IMR-90 (cell line): Measurements from ENCODE around the gene TRAF1. TPM values are rescaled to one million over a fixed set of nuclear protein-coding genes. Genes with fewer than 3 reads are reported as not detected.

ENCODE experiments used
- ATAC-seq: fragments of 200-7000 bp; cut with Tn5 transposase; 2 replicates; pipeline ENCODE4 v1.9.1; 2020; ENCODE audit warnings: low read depth, mild to moderate bottlenecking, moderate library complexity
- BruUV-seq: library from RNA; stranded (reverse); fragments of 400-500 nt; replicated peaks from 2 replicates; lab custom pipeline; 2021; lab: Mats Ljungman, UMichigan
- CTCF ChIA-PET: fragments of 300-600 bp; formaldehyde crosslinking; extraction: SDS; loops from one replicate; lab custom pipeline; 2021; ENCODE audit warnings: antibody characterized with exemption; lab: Yijun Ruan, JAX
- POLR2A ChIA-PET: fragments of 300-600 bp; sonication (Branson Sonifier 250); formaldehyde crosslinking; loops from one replicate; lab custom pipeline; 2022; ENCODE audit warnings: antibody characterized with exemption; ENCODE audit not compliant: unreplicated experiment; lab: Charles Lee
- DNase-seq: peaks from one replicate; pipeline ENCODE4 v3.0.0; 2013
- H2AFZ ChIP-seq: replicated peaks from 2 replicates; pipeline ENCODE3; 2013; ENCODE audit warnings: low read length, mild to moderate bottlenecking; ENCODE audit not compliant: poor library complexity
- H2AK5ac ChIP-seq: 2 replicates; pipeline ENCODE4 v1.6.1; 2013; ENCODE audit warnings: low read depth, low read length, inconsistent platforms
- H2AK9ac ChIP-seq: replicated peaks from 2 replicates; pipeline ENCODE3; 2013; ENCODE audit warnings: mild to moderate bottlenecking, low read depth, low read length, moderate library complexity; ENCODE audit not compliant: poor library complexity
- H2BK120ac ChIP-seq: 2 replicates; pipeline ENCODE4 v1.6.1; 2013; ENCODE audit warnings: low read depth, low read length, inconsistent platforms
- H2BK15ac ChIP-seq: 3 replicates; pipeline ENCODE4 v1.6.1; 2013; ENCODE audit warnings: low read depth, low read length, inconsistent platforms
- H2BK20ac ChIP-seq: 2 replicates; pipeline ENCODE4 v1.6.1; 2013; ENCODE audit warnings: low read depth, mild to moderate bottlenecking, inconsistent platforms, low read length, moderate library complexity
- H2BK5ac ChIP-seq: 2 replicates; pipeline ENCODE4 v1.6.1; 2013; ENCODE audit warnings: mild to moderate bottlenecking, low read depth, low read length, inconsistent platforms; ENCODE audit not compliant: poor library complexity, severe bottlenecking
- H3K14ac ChIP-seq: replicated peaks from 2 replicates; pipeline ENCODE4 v1.6.1; 2013; ENCODE audit warnings: low read depth, low read length, inconsistent platforms
- H3K18ac ChIP-seq: 2 replicates; pipeline ENCODE4 v1.6.1; 2013; ENCODE audit warnings: low read depth, low read length, control low read depth
- H3K23ac ChIP-seq: 2 replicates; pipeline ENCODE4 v1.6.1; 2013; ENCODE audit warnings: low read depth, low read length, inconsistent platforms
- H3K27ac ChIP-seq: 2 replicates; pipeline ENCODE4 v1.5.1; 2013; ENCODE audit warnings: mild to moderate bottlenecking, control low read depth, low read length; ENCODE audit not compliant: insufficient read depth
- H3K27me3 ChIP-seq: 2 replicates; pipeline ENCODE4 v1.6.1; 2013; ENCODE audit warnings: low read length; ENCODE audit not compliant: control insufficient read depth, insufficient read depth
- H3K36me3 ChIP-seq: 2 replicates; pipeline ENCODE4 v1.6.1; 2013; ENCODE audit warnings: low read length, mixed read lengths; ENCODE audit not compliant: control insufficient read depth, insufficient read depth
- H3K4ac ChIP-seq: 2 replicates; pipeline ENCODE4 v1.6.1; 2013; ENCODE audit warnings: low read depth, low read length, inconsistent platforms
- H3K4me1 ChIP-seq: 2 replicates; pipeline ENCODE4 v1.6.1; 2013; ENCODE audit warnings: low read length, mixed read lengths; ENCODE audit not compliant: control insufficient read depth, insufficient read depth
- H3K4me2 ChIP-seq: 2 replicates; pipeline ENCODE4 v1.6.1; 2013; ENCODE audit warnings: low read depth, mild to moderate bottlenecking, control low read depth, low read length, moderate library complexity
- H3K4me3 ChIP-seq: 2 replicates; pipeline ENCODE4 v1.5.1; 2013; ENCODE audit warnings: low read depth, mild to moderate bottlenecking, control low read depth, low read length, moderate library complexity; ENCODE audit not compliant: insufficient read depth
- H3K56ac ChIP-seq: 2 replicates; pipeline ENCODE4 v1.6.1; 2013; ENCODE audit warnings: low read length, inconsistent platforms; ENCODE audit not compliant: insufficient read depth; ENCODE audit errors: extremely low read depth
- H3K79me1 ChIP-seq, 2 experiments: 2 replicates each; pipeline ENCODE4 v1.6.1; 2013; ENCODE audit warnings: low read length in 2 of 2, inconsistent platforms in 1 of 2, low read depth in 1 of 2
- H3K9ac ChIP-seq: 2 replicates; pipeline ENCODE4 v1.6.1; 2013; ENCODE audit warnings: low read depth, low read length, control low read depth
- H3K9me1 ChIP-seq: 2 replicates; pipeline ENCODE4 v1.6.1; 2013; ENCODE audit warnings: low read length, inconsistent platforms; ENCODE audit not compliant: insufficient read depth
- H3K9me3 ChIP-seq: 2 replicates; pipeline ENCODE4 v1.6.1; 2013; ENCODE audit warnings: low read length; ENCODE audit not compliant: control insufficient read depth, insufficient read depth
- H4K20me1 ChIP-seq: 2 replicates; pipeline ENCODE4 v1.6.1; 2013; ENCODE audit warnings: low read length, inconsistent platforms; ENCODE audit not compliant: insufficient read depth
- H4K5ac ChIP-seq: 2 replicates; pipeline ENCODE4 v1.6.1; 2013; ENCODE audit warnings: mild to moderate bottlenecking, low read depth, low read length, control low read depth
- H4K8ac ChIP-seq, 2 experiments: 2 replicates each; pipeline ENCODE4 v1.6.1; 2013; ENCODE audit warnings: low read depth in 2 of 2, low read length in 2 of 2, control low read depth in 1 of 2, inconsistent platforms in 1 of 2
- H4K91ac ChIP-seq: 2 replicates; pipeline ENCODE4 v1.6.1; 2013; ENCODE audit warnings: low read depth, low read length, inconsistent platforms; ENCODE audit not compliant: insufficient read depth
- CEBPB ChIP-seq: IDR thresholded peaks from 2 replicates; pipeline ENCODE4 v1.6.1; 2012; ENCODE audit warnings: low read depth, low read length, improper control_type of control experiment
- ELK1 ChIP-seq: fragments of 150-350 bp; IDR thresholded peaks from 2 replicates; pipeline ENCODE4 v1.6.1; 2016; ENCODE audit warnings: low read depth, mild to moderate bottlenecking, low read length, moderate library complexity, borderline replicate concordance
- MAFK ChIP-seq: IDR thresholded peaks from 2 replicates; pipeline ENCODE4 v1.6.1; 2012; ENCODE audit warnings: low read depth, low read length, improper control_type of control experiment
- MAZ ChIP-seq: IDR thresholded peaks from 2 replicates; pipeline ENCODE4 v1.6.1; 2012; ENCODE audit warnings: low read depth, mild to moderate bottlenecking, low read length, improper control_type of control experiment, moderate library complexity, borderline replicate concordance
- MXI1 ChIP-seq: IDR thresholded peaks from 2 replicates; pipeline ENCODE4 v1.6.1; 2012; ENCODE audit warnings: low read depth, mild to moderate bottlenecking, low read length, moderate library complexity, borderline replicate concordance
- RCOR1 ChIP-seq: IDR thresholded peaks from 2 replicates; pipeline ENCODE4 v1.6.1; 2012; ENCODE audit warnings: mild to moderate bottlenecking, low read length, improper control_type of control experiment; ENCODE audit not compliant: insufficient replicate concordance
- SMC3 ChIP-seq: fragments of 150-350 bp; IDR thresholded peaks from 2 replicates; pipeline ENCODE4 v1.6.1; 2016; ENCODE audit warnings: low read depth, mild to moderate bottlenecking, antibody characterized with exemption, low read length, moderate library complexity
- WGBS, 2 experiments: methylation state at CpG; one replicate each; pipeline versions ENCODE4 v1.1.5 to v1.1.7; 2013; ENCODE audit warnings: missing lambda C conversion rate in 2 of 2; ENCODE audit not compliant: insufficient read length in 1 of 2; ENCODE audit errors: extremely low coverage in 2 of 2; 5-methylcytosine and 5-hydroxymethylcytosine counted together
- dilution Hi-C: fragments of 300-500 bp; cut with HindIII; formaldehyde crosslinking; loops from one replicate; pipeline ENCODE4 v1.14.3; 2018; ENCODE audit warnings: low sequenced_read_pairs; ENCODE audit not compliant: unreplicated experiment
- in situ Hi-C: fragments of 300-500 bp; cut with MboI; formaldehyde crosslinking; loops from 3 replicates; pipeline ENCODE4 v1.14.3; 2019; ENCODE audit warnings: low sequenced_read_pairs, inconsistent platforms, mixed read lengths
- intact Hi-C: fragments of 100-400 bp; cut with micrococcal nuclease; formaldehyde crosslinking; loops from 2 replicates; pipeline ENCODE4 v1.10.0; 2022
- polyA plus RNA-seq, 3 experiments: library from polyadenylated mRNA; depleted of rRNA; stranded (reverse); fragments of >200 nt; gene quantifications; 2 replicates each; pipeline ENCODE4 v1.2.3, GENCODE V29; 2012; ENCODE audit warnings: low replicate concordance in 1 of 3
- total RNA-seq: library from RNA; depleted of rRNA; stranded (reverse); fragments of >200 nt; gene quantifications from 2 replicates; pipeline ENCODE4 v1.2.3, GENCODE V29; 2012

The TRAF1 gene
- total and polyA plus RNA-seq, 2 of the 4 experiments (the other 2 are of a cell fraction) = 3.9 to 4.1 TPM

- DNase-seq = no peak
- dilution Hi-C loops (no loop called here), in situ Hi-C loops (no loop called here), intact Hi-C loops (no loop called here)
- H3K9me3 ChIP-seq = no peaks in the 10 kb centered on the region
- no peak overlapping the region for H3K4ac ChIP-seq
- H3K14ac ChIP-seq = no peak overlapping the region
- no peak overlapping the region for H2BK15ac ChIP-seq
- CTCF ChIA-PET = no interaction called here
- H2BK20ac ChIP-seq = no peak overlapping the region
- no peak overlapping the region for H2BK120ac ChIP-seq
- H2AFZ ChIP-seq = no peak overlapping the region
- H3K9ac ChIP-seq = no peak overlapping the region
- H3K18ac ChIP-seq = no peak overlapping the region
- H4K91ac ChIP-seq = no peak overlapping the region
- no peak overlapping the region for H3K56ac ChIP-seq
- no peaks in the 10 kb centered on the region for H3K9me1 ChIP-seq
- no peak overlapping the region for H2BK5ac ChIP-seq
- H4K5ac ChIP-seq = no peak overlapping the region
- H3K4me2 ChIP-seq = no peak overlapping the region
- no peak for TF ChIP-seq MXI1
- no peak for TF ChIP-seq RCOR1
- no peak for TF ChIP-seq MAFK
- TF ChIP-seq ELK1 = no peak
- no peak for TF ChIP-seq SMC3
- TF ChIP-seq CEBPB = no peak
- no peak for TF ChIP-seq MAZ
- 100% methylated on average over 2 of the region's 6 CpGs; no CpG with 5 or more reads in 1 of the 2 experiments for WGBS, 2 experiments
- no peaks in the 10 kb centered on the region for H3K4me1 ChIP-seq
- no peak overlapping the region for H3K4me3 ChIP-seq
- 0 out of 4 replicates have a peak, but pooled peaks cover 0 to 4% of the 10 kb centered on the region in 2 experiments for H3K79me1 ChIP-seq
- H3K36me3 ChIP-seq = peaks cover 42% of the 10 kb centered on the region
- no peak for ATAC-seq
- H4K8ac ChIP-seq = no peak overlapping the region
- H2AK9ac ChIP-seq = no peak overlapping the region
- no TSS peak for BruUV-seq
- H3K27me3 ChIP-seq = no peaks in the 10 kb centered on the region
- H3K23ac ChIP-seq = no peak overlapping the region
- H2AK5ac ChIP-seq = no peak overlapping the region
- H3K27ac ChIP-seq = no peak overlapping the region
- POLR2A ChIA-PET = interaction anchor here (0.6 kb wide), 1 partner anchor 9 kb away, joined by 4 read pairs; no protein-coding TSS in a partner anchor
- no peaks in the 10 kb centered on the region for H4K20me1 ChIP-seq
Observed at GRCh38 chr9:120859361-120859760, 67.2 kb downstream of the TRAF1 start.
